ENCODE results near the gene NECTIN1. TPM values are rescaled to one million over a fixed set of nuclear protein-coding genes. Genes with fewer than 3 reads are reported as not detected.

The NECTIN1 gene
- total RNA-seq, 1 donor, result 5.8 TPM

- H3K4me1 ChIP-seq (ENCODE audit: insufficient read depth, low read length), result no peaks in the 10 kb centered on the region
- no peaks in the 10 kb centered on the region for H3K9me3 ChIP-seq (ENCODE audit: low read depth, low read length)
- H3K27ac ChIP-seq (ENCODE audit: low read depth, low read length), result no peak overlapping the region
- H3K4me2 ChIP-seq (ENCODE audit: insufficient read depth, low read length), result no peak overlapping the region
- H4K20me1 ChIP-seq (ENCODE audit: insufficient read depth, low read length), result no peaks in the 10 kb centered on the region
- H3K79me2 ChIP-seq (ENCODE audit: insufficient read depth, low read length), result no peaks in the 10 kb centered on the region
- H3K36me3 ChIP-seq (ENCODE audit: insufficient read depth, low read length), result no peaks in the 10 kb centered on the region
- DNase-seq (ENCODE audit: insufficient read length, low spot score, missing footprints), result no peak
- peaks cover 13% of the 10 kb centered on the region for H3K27me3 ChIP-seq (ENCODE audit: insufficient read depth, low read length)
- no peak overlapping the region for H3K4me3 ChIP-seq (ENCODE audit: insufficient read depth, low read length)
- no peak overlapping the region for H2AFZ ChIP-seq (ENCODE audit: low read length)
- TF ChIP-seq CTCF (IDR thresholded peaks at IDR 0.05; ENCODE audit: extremely low read depth, low read depth, low read length), result no peak
Measured at GRCh38 chr11:119772076-119772475, 43.1 kb upstream of the NECTIN1 start.

GRCh38 chr11:119771172-119771770, 42.3 kb upstream of the NECTIN1 start:
- no peak overlapping the region for H2AFZ ChIP-seq (ENCODE audit: low read length)
- H3K36me3 ChIP-seq (ENCODE audit: insufficient read depth, low read length), result no peaks in the 10 kb centered on the region
- H3K4me1 ChIP-seq (ENCODE audit: insufficient read depth, low read length), result no peaks in the 10 kb centered on the region
- no peaks in the 10 kb centered on the region for H3K9me3 ChIP-seq (ENCODE audit: low read depth, low read length)
- H4K20me1 ChIP-seq (ENCODE audit: insufficient read depth, low read length), result no peaks in the 10 kb centered on the region
- DNase-seq (ENCODE audit: insufficient read length, low spot score, missing footprints), result no peak
- peaks cover 12% of the 10 kb centered on the region for H3K27me3 ChIP-seq (ENCODE audit: insufficient read depth, low read length)
- no peak overlapping the region for H3K4me3 ChIP-seq (ENCODE audit: insufficient read depth, low read length)
- no peak overlapping the region for H3K27ac ChIP-seq (ENCODE audit: low read depth, low read length)
- TF ChIP-seq CTCF (IDR thresholded peaks at IDR 0.05; ENCODE audit: extremely low read depth, low read depth, low read length), result no peak
- no peaks in the 10 kb centered on the region for H3K79me2 ChIP-seq (ENCODE audit: insufficient read depth, low read length)
- no peak overlapping the region for H3K4me2 ChIP-seq (ENCODE audit: insufficient read depth, low read length)

GRCh38 chr11:119765628-119766027, 36.6 kb upstream of the NECTIN1 start:
- H3K4me1 ChIP-seq (ENCODE audit: insufficient read depth, low read length), result peaks cover 3% of the 10 kb centered on the region
- H3K36me3 ChIP-seq (ENCODE audit: insufficient read depth, low read length), result no peaks in the 10 kb centered on the region
- H4K20me1 ChIP-seq (ENCODE audit: insufficient read depth, low read length), result no peaks in the 10 kb centered on the region
- DNase-seq (ENCODE audit: insufficient read length, low spot score, missing footprints), result no peak
- TF ChIP-seq CTCF (IDR thresholded peaks at IDR 0.05; ENCODE audit: extremely low read depth, low read depth, low read length), result no peak
- peaks cover 7% of the 10 kb centered on the region for H3K27me3 ChIP-seq (ENCODE audit: insufficient read depth, low read length)
- H3K4me2 ChIP-seq (ENCODE audit: insufficient read depth, low read length), result no peak overlapping the region
- H2AFZ ChIP-seq (ENCODE audit: low read length), result no peak overlapping the region
- H3K79me2 ChIP-seq (ENCODE audit: insufficient read depth, low read length), result no peaks in the 10 kb centered on the region
- no peak overlapping the region for H3K4me3 ChIP-seq (ENCODE audit: insufficient read depth, low read length)
- no peak overlapping the region for H3K27ac ChIP-seq (ENCODE audit: low read depth, low read length)
- H3K9me3 ChIP-seq (ENCODE audit: low read depth, low read length), result no peaks in the 10 kb centered on the region

- Histone ChIP-seq H3K27ac (ENCODE audit: low read depth, low read length) (no peak overlapping the region), H3K36me3 (ENCODE audit: insufficient read depth, low read length) (no peaks in the 10 kb centered on the region), H3K4me3 (ENCODE audit: insufficient read depth, low read length) (no peak overlapping the region), H3K4me2 (ENCODE audit: insufficient read depth, low read length) (no peak overlapping the region), H3K27me3 (ENCODE audit: insufficient read depth, low read length) (peaks cover 7% of the 10 kb centered on the region), H4K20me1 (ENCODE audit: insufficient read depth, low read length) (no peaks in the 10 kb centered on the region), H3K9me3 (ENCODE audit: low read depth, low read length) (no peaks in the 10 kb centered on the region), H3K79me2 (ENCODE audit: insufficient read depth, low read length) (no peaks in the 10 kb centered on the region), H3K4me1 (ENCODE audit: insufficient read depth, low read length) (peaks cover 9% of the 10 kb centered on the region), H2AFZ (ENCODE audit: low read length) (no peak overlapping the region)
- TF ChIP-seq CTCF (IDR thresholded peaks at IDR 0.05; ENCODE audit: extremely low read depth, low read depth, low read length), result no peak
- no peak for DNase-seq (ENCODE audit: insufficient read length, low spot score, missing footprints)
Measured at GRCh38 chr11:119764108-119764868, 35.3 kb upstream of the NECTIN1 start.
